Measurements from ENCODE around the gene MUSK. TPM values are rescaled to one million over a fixed set of nuclear protein-coding genes. Genes with fewer than 3 reads are reported as not detected.

Gene MUSK
- total RNA-seq, 1 donor from 2014 or later: not detected

- no peak for DNase-seq (ENCODE audit: low spot score, unreplicated experiment)
- Mint-ChIP-seq H3K27ac (no peak overlapping the region), H3K36me3 (ENCODE audit: insufficient read depth) (no peaks in the 10 kb centered on the region), H3K27me3 (no peaks in the 10 kb centered on the region), H3K4me1 (ENCODE audit: low read depth) (peaks cover under 1% of the 10 kb centered on the region), H3K4me3 (ENCODE audit: low read depth) (no peak overlapping the region), H3K9me3 (ENCODE audit: low read depth) (no peaks in the 10 kb centered on the region)
- no peak for TF ChIP-seq CTCF (IDR thresholded peaks at IDR 0.05; ENCODE audit: unreplicated experiment)
These were observed 133.9 kb downstream of the MUSK start for GRCh38 chr9:110802416-110803035.

GRCh38 chr9:110807956-110808598 is 139.5 kb downstream of the MUSK start:
- peaks cover 9% of the 10 kb centered on the region for H3K4me1 Mint-ChIP-seq (ENCODE audit: low read depth)
- no peaks in the 10 kb centered on the region for H3K27me3 Mint-ChIP-seq
- no peak for TF ChIP-seq CTCF (IDR thresholded peaks at IDR 0.05; ENCODE audit: unreplicated experiment)
- H3K4me3 Mint-ChIP-seq (ENCODE audit: low read depth): no peak overlapping the region
- no peaks in the 10 kb centered on the region for H3K36me3 Mint-ChIP-seq (ENCODE audit: insufficient read depth)
- no peak overlapping the region for H3K27ac Mint-ChIP-seq
- no peaks in the 10 kb centered on the region for H3K9me3 Mint-ChIP-seq (ENCODE audit: low read depth)
- no peak for DNase-seq (ENCODE audit: low spot score, unreplicated experiment)

DNA sequence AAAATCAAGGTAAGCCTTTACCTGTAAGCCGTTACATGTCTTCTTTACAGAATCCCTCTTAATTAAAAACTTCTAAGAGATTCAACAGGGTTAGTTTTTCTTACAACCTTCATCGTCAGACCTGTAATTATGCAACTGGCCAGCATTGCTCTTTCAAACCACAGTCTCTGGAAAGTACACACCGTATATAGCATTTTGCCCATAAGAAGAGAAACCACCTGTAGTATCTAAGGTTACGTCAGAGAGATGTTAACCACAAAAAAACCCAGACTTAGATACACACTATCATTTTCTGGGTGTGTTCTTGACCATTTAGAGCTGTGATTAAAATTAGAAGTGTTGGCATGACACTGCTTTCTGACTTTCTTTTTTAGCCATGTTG is 140.0 kb downstream of the MUSK start:
- Mint-ChIP-seq H3K36me3 (ENCODE audit: insufficient read depth) (no peaks in the 10 kb centered on the region), H3K27me3 (no peaks in the 10 kb centered on the region), H3K9me3 (ENCODE audit: low read depth) (peaks cover 2% of the 10 kb centered on the region), H3K4me3 (ENCODE audit: low read depth) (no peak overlapping the region), H3K27ac (no peak overlapping the region), H3K4me1 (ENCODE audit: low read depth) (peaks cover 9% of the 10 kb centered on the region)
- no peak for TF ChIP-seq CTCF (IDR thresholded peaks at IDR 0.05; ENCODE audit: unreplicated experiment)
- DNase-seq (ENCODE audit: low spot score, unreplicated experiment): no peak

- H3K4me3 Mint-ChIP-seq (ENCODE audit: low read depth): no peak overlapping the region
- no peaks in the 10 kb centered on the region for H3K36me3 Mint-ChIP-seq (ENCODE audit: insufficient read depth)
- DNase-seq (ENCODE audit: low spot score, unreplicated experiment): no peak
- H3K27ac Mint-ChIP-seq: no peak overlapping the region
- TF ChIP-seq CTCF (IDR thresholded peaks at IDR 0.05; ENCODE audit: unreplicated experiment): no peak
- peaks cover 5% of the 10 kb centered on the region for H3K9me3 Mint-ChIP-seq (ENCODE audit: low read depth)
- peaks cover 9% of the 10 kb centered on the region for H3K4me1 Mint-ChIP-seq (ENCODE audit: low read depth)
- no peaks in the 10 kb centered on the region for H3K27me3 Mint-ChIP-seq
These were observed 140.5 kb downstream of the MUSK start for GRCh38 chr9:110809038-110809595.

DNA sequence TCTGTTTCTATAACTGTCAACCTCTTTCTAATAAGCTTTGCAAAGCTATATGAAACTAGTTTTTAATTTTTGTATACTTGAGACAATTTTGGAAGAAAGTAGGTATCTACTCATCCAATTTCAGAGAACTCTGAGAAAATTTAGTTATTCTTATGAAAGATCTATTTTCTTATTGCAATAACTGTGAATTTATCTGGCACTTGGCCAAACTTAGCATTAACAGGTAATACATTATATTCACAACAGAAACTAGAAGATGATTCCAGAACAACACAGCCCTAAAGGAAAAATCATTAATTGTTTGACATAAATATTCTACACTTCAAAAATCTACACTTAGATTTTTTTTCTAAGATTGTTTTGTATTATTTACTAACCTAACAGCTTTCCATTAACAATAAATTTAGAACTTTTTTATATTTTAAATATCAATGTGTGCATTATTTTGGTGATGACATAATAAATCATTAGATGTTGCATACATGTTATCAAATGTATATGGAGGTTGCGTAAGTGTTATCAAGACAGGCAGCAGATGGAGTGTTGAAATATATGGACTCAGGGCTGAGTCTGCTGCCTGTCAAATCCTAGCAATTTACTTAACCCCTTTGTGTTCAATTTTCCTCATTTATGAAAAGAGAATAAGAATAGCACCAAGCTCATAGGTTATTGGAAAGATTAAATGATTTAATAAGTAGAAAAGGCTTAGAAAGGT is 141.8 kb downstream of the MUSK start:
- Mint-ChIP-seq H3K27ac (no peak overlapping the region), H3K27me3 (no peaks in the 10 kb centered on the region), H3K9me3 (ENCODE audit: low read depth) (peaks cover 5% of the 10 kb centered on the region), H3K4me1 (ENCODE audit: low read depth) (peaks cover 9% of the 10 kb centered on the region), H3K4me3 (ENCODE audit: low read depth) (no peak overlapping the region), H3K36me3 (ENCODE audit: insufficient read depth) (no peaks in the 10 kb centered on the region)
- no peak for TF ChIP-seq CTCF (IDR thresholded peaks at IDR 0.05; ENCODE audit: unreplicated experiment)
- no peak for DNase-seq (ENCODE audit: low spot score, unreplicated experiment)

All from progenitor cell of endocrine pancreas (in vitro differentiated cells).